Measurements from ENCODE around the gene HORMAD1.
"Not testable (repeated sequence)": the region's sequence is repeated elsewhere in the genome, so short reads cannot be mapped to it uniquely, and the experiment has no call there.

HORMAD1 gene, protein sequence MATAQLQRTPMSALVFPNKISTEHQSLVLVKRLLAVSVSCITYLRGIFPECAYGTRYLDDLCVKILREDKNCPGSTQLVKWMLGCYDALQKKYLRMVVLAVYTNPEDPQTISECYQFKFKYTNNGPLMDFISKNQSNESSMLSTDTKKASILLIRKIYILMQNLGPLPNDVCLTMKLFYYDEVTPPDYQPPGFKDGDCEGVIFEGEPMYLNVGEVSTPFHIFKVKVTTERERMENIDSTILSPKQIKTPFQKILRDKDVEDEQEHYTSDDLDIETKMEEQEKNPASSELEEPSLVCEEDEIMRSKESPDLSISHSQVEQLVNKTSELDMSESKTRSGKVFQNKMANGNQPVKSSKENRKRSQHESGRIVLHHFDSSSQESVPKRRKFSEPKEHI

DNA sequence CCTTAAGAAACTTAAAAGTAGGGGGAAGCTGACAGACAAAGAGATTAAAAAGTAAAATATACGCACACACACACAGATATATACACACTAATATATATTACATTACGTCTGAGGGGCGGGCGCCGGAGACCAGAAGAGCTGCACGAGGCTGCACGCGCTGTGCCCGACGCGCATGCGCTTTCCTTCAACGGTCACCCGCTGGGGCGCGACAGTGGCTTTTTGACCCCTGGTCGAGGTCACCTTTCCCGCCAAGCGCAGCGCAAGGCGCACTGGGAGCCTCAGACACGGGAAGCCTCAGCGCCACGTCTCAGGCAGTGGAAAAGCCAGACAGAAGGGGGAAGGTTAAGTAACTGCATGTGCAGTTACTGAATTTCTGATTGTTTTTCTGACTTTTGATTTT is at the start of gene HORMAD1:
HORMAD1 (minus strand) TSS at position 193 of the 400 bp plus-strand sequence. CDS start 1,390 bp downstream, outside the sequence.
- no peak for DNase-seq (ENCODE audit: low spot score)
- TF ChIP-seq, protein P1, sequence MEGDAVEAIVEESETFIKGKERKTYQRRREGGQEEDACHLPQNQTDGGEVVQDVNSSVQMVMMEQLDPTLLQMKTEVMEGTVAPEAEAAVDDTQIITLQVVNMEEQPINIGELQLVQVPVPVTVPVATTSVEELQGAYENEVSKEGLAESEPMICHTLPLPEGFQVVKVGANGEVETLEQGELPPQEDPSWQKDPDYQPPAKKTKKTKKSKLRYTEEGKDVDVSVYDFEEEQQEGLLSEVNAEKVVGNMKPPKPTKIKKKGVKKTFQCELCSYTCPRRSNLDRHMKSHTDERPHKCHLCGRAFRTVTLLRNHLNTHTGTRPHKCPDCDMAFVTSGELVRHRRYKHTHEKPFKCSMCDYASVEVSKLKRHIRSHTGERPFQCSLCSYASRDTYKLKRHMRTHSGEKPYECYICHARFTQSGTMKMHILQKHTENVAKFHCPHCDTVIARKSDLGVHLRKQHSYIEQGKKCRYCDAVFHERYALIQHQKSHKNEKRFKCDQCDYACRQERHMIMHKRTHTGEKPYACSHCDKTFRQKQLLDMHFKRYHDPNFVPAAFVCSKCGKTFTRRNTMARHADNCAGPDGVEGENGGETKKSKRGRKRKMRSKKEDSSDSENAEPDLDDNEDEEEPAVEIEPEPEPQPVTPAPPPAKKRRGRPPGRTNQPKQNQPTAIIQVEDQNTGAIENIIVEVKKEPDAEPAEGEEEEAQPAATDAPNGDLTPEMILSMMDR (IDR thresholded peaks at IDR 0.05; ENCODE audit: extremely low read depth, insufficient read depth, missing control alignments), result no peak
- in situ Hi-C loops (cut with MboI; ENCODE audit: low pct_unique_long_range_greater_than_20kb, low sequenced_read_pairs, unreplicated experiment), result no loop called here

DNA sequence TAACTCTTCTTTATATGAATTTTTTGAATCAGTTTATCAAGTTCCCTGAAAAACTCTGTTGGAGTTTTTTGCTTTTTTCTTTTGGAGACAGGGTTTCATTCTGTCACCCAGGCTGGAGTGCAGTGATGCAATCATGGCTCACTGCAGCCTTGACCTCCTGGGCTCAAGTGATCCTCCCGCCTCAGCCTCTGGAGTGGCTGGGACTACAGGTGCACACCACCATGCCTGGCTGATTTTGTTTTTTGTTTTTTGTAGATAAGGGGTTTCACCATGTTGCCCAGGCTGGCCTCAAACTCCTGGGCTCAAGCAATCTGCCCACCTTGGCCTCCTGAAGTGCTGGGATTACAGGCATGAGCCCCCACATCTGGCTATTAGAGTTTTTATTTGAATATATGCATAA is 47.0 kb upstream of the HORMAD1 start:
- in situ Hi-C loops (cut with MboI; ENCODE audit: low pct_unique_long_range_greater_than_20kb, low sequenced_read_pairs, unreplicated experiment); DNase-seq (ENCODE audit: low spot score): not testable (repeated sequence)

DNA sequence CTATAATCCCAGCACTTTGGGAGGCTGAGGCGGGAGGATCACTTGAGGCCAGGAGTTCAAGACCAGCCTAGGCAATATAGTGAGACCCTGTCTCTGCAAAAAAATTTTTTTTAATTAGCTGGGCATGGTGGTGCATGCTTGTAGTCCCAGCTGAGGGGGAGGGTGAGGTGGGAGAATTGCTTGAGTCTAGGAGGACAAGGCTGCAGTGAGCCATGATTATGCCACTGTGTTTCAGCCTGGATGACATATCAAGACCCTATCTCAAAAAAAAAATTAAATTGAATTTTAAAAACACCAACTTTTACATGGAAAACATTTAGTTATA is 45.2 kb upstream of the HORMAD1 start:
- DNase-seq (ENCODE audit: low spot score); in situ Hi-C loops (cut with MboI; ENCODE audit: low pct_unique_long_range_greater_than_20kb, low sequenced_read_pairs, unreplicated experiment): not testable (repeated sequence)

DNA sequence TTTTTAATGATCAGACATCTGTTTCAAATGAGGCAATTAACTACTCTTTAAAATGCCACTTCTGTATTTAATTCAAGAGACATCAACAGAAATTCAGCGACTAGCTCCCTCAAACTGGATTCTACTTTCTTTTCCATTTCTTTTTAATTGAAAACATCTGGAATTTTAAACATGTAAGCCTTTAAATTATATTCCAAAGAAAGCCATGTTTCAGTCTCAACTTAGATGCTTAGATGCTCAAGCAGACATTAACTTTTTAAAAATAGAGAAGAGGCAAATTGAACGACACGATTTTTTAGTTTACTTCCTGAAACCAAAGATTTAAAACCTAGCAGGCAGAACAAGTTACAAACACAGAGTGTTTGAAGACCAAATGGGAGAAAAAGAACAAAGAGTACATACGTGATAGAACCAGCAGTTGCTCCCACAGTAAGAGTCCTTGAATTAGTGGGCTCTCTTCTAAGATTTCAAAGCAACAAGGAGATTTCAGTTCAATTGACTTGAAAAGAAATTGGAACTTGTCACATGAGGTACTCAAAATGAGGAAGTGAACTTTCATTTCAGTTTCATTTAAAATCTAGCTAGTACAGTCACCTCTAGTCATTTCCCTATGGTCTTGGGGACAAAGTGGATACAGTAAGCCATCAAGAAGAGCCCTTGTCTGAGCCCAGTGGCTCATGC is 44.7 kb upstream of the HORMAD1 start, which contains the start of gene CTSS:
CTSS (minus strand) TSS at position 483 of the 681 bp plus-strand sequence. CDS start 1,015 bp downstream, outside the sequence.
- TF ChIP-seq, protein P1 (IDR thresholded peaks at IDR 0.05; ENCODE audit: extremely low read depth, insufficient read depth, missing control alignments), result no peak
- in situ Hi-C loops (cut with MboI; ENCODE audit: low pct_unique_long_range_greater_than_20kb, low sequenced_read_pairs, unreplicated experiment), result no loop called here
- DNase-seq (ENCODE audit: low spot score), result peak; percentile 63

DNA sequence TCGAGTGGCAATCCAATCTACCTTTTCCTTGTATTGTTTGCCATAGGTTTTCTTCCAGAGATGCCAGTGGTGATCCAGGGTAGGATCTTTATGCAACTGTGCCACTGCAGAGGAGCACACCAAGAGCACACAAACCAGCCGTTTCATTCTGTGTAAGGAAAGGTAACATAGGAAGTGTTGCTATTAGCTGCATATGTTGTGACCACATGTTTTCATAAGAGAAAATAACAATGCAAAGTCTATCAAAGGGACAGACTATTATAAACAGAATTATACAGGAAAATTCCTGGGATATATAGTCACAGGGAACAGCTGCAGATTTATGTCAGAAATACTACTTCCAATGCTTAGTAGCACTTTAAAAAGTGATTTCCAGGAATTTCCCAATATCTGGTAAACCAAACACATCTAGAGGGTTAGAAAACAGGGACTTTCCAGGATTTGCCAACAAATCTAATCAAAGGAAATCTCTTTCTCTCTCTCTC is 44.0 kb upstream of the HORMAD1 start:
- TF ChIP-seq, protein P1 (IDR thresholded peaks at IDR 0.05; ENCODE audit: extremely low read depth, insufficient read depth, missing control alignments), result no peak
- in situ Hi-C loops (cut with MboI; ENCODE audit: low pct_unique_long_range_greater_than_20kb, low sequenced_read_pairs, unreplicated experiment), result no loop called here
- DNase-seq (ENCODE audit: low spot score), result no peak

DNA sequence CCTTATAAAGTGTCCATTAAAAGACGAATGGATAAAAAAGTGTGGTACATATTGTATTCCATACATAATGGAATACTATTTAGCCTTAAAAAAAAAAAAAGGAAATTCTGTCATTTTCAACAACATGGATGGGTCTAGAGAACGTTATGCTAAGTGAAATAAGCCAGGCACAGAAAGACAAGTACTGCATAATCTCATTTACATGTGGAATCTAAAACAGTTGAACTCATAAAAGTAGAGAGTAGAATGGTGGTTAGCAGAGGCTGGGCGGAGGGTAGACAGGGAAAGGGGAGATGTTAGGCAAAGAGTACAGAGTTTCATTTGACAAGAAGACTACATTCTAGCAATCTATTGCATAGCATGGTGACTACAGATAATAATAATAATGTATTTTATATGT is 42.3 kb upstream of the HORMAD1 start:
- DNase-seq (ENCODE audit: low spot score), result no peak
- TF ChIP-seq, protein P1 (IDR thresholded peaks at IDR 0.05; ENCODE audit: extremely low read depth, insufficient read depth, missing control alignments), result no peak
- in situ Hi-C loops (cut with MboI; ENCODE audit: low pct_unique_long_range_greater_than_20kb, low sequenced_read_pairs, unreplicated experiment), result no loop called here

DNA sequence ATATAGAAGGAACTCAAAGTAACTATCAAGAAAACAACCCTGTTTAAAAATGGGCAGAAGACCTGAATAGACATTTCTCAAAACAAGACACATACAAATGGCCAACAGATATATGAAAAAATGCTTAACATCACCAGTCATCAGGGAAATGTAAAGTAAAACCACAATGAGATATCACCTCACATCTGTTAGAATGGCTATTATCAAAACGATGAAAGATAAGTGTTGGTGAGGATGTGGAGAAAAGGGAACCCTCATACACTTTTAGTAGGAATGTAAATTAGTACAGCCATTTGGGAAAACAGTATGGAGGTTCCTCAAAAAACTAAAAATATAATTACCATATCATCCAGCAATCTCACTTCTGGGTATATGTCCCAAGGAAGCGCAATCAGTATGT is 41.9 kb upstream of the HORMAD1 start:
- in situ Hi-C loops (cut with MboI; ENCODE audit: low pct_unique_long_range_greater_than_20kb, low sequenced_read_pairs, unreplicated experiment), result no loop called here
- no peak for DNase-seq (ENCODE audit: low spot score)
- TF ChIP-seq, protein P1 (IDR thresholded peaks at IDR 0.05; ENCODE audit: extremely low read depth, insufficient read depth, missing control alignments), result no peak

All from GM13977 (cell line).